ENCODE results near the gene TESPA1. TPM values are rescaled to one million over a fixed set of nuclear protein-coding genes. Genes with fewer than 3 reads are reported as not detected.

TESPA1 gene
- total RNA-seq, 1 donor from 2014 or later = 0.95 TPM

- H3K27ac Mint-ChIP-seq (ENCODE audit: unreplicated experiment) = no peak overlapping the region
- DNase-seq (ENCODE audit: low spot score) = no peak
- no peak overlapping the region for H3K4me3 Mint-ChIP-seq (ENCODE audit: unreplicated experiment)
- TF ChIP-seq, protein P1, sequence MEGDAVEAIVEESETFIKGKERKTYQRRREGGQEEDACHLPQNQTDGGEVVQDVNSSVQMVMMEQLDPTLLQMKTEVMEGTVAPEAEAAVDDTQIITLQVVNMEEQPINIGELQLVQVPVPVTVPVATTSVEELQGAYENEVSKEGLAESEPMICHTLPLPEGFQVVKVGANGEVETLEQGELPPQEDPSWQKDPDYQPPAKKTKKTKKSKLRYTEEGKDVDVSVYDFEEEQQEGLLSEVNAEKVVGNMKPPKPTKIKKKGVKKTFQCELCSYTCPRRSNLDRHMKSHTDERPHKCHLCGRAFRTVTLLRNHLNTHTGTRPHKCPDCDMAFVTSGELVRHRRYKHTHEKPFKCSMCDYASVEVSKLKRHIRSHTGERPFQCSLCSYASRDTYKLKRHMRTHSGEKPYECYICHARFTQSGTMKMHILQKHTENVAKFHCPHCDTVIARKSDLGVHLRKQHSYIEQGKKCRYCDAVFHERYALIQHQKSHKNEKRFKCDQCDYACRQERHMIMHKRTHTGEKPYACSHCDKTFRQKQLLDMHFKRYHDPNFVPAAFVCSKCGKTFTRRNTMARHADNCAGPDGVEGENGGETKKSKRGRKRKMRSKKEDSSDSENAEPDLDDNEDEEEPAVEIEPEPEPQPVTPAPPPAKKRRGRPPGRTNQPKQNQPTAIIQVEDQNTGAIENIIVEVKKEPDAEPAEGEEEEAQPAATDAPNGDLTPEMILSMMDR (IDR thresholded peaks at IDR 0.05; ENCODE audit: unreplicated experiment) = no peak
- H3K9me3 Mint-ChIP-seq (ENCODE audit: unreplicated experiment) = peaks cover 13% of the 10 kb centered on the region
- H3K4me1 Mint-ChIP-seq (ENCODE audit: unreplicated experiment) = no peaks in the 10 kb centered on the region
- peaks cover 8% of the 10 kb centered on the region for H3K36me3 Mint-ChIP-seq (ENCODE audit: low read depth, unreplicated experiment)
- H3K27me3 Mint-ChIP-seq (ENCODE audit: unreplicated experiment) = peaks cover 3% of the 10 kb centered on the region
Measured at GRCh38 chr12:54926246-54926645, 58.3 kb downstream of the TESPA1 start.

GRCh38 chr12:54924972-54925707 lies 59.4 kb downstream of the TESPA1 start:
- Mint-ChIP-seq H3K4me1 (ENCODE audit: unreplicated experiment) (no peaks in the 10 kb centered on the region), H3K27ac (ENCODE audit: unreplicated experiment) (no peak overlapping the region), H3K9me3 (ENCODE audit: unreplicated experiment) (peaks cover 4% of the 10 kb centered on the region), H3K27me3 (ENCODE audit: unreplicated experiment) (no peaks in the 10 kb centered on the region), H3K36me3 (ENCODE audit: low read depth, unreplicated experiment) (no peaks in the 10 kb centered on the region), H3K4me3 (ENCODE audit: unreplicated experiment) (no peak overlapping the region)
- no peak for DNase-seq (ENCODE audit: low spot score)
- TF ChIP-seq, protein P1 (IDR thresholded peaks at IDR 0.05; ENCODE audit: unreplicated experiment) = no peak

DNA sequence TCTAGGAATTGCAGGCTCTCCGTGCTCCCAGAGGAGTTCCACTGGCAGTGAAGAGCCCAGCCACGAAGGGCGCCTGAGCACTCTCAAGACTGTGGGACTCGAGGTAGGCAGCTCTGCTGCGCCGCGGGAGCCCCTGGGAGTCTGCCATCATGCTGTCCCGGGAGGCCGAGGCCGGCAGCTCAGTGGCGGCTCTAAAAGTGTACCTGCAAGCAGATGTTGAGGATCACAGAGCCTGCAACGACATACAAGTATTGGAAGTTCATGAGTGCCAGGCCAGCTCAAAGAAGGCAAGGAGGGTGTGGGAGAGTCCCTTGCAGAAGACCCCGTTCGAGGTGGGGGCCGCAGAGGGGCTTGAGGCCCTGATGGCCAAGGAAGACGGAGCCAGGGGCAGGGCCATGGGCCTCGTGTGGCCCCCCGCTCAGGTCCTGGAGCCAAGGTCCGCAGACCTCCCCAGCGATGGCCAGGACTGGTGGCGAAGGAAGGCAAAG lies 67.5 kb downstream of the TESPA1 start:
- Mint-ChIP-seq H3K9me3 (ENCODE audit: unreplicated experiment) (no peaks in the 10 kb centered on the region), H3K27me3 (ENCODE audit: unreplicated experiment) (no peaks in the 10 kb centered on the region), H3K4me3 (ENCODE audit: unreplicated experiment) (no peak overlapping the region), H3K36me3 (ENCODE audit: low read depth, unreplicated experiment) (no peaks in the 10 kb centered on the region), H3K4me1 (ENCODE audit: unreplicated experiment) (no peaks in the 10 kb centered on the region), H3K27ac (ENCODE audit: unreplicated experiment) (no peak overlapping the region)
- TF ChIP-seq, protein P1 (IDR thresholded peaks at IDR 0.05; ENCODE audit: unreplicated experiment) = no peak
- DNase-seq (ENCODE audit: low spot score) = no peak

Other genes starting within 250 kb of the TESPA1 start
- 15.4 TPM for gene MUCL1, start 130.2 kb downstream of the TESPA1 start, total RNA-seq (ENCODE audit: unreplicated experiment)
- not detected for gene NEUROD4, start 35.2 kb upstream of the TESPA1 start, total RNA-seq (ENCODE audit: unreplicated experiment)
- not detected for gene OR9K2, start 141.6 kb upstream of the TESPA1 start, total RNA-seq (ENCODE audit: unreplicated experiment)
- gene OR10A7, start 236.3 kb upstream of the TESPA1 start, total RNA-seq (ENCODE audit: unreplicated experiment) = not detected